OCI-LY7 (cell line): ENCODE results near the gene AOX1.

Source experiments
- CTCF ChIP-seq: fragments of 200-600 bp; sonication (generic); conservative IDR thresholded peaks from 2 replicates; pipeline ENCODE4 v1.5.1; 2014; ENCODE audit warnings: mild to moderate bottlenecking, antibody characterized with exemption, low read length, moderate library complexity, mixed read lengths
- EZH2phosphoT487 ChIP-seq: fragments of 200-600 bp; sonication (generic); IDR thresholded peaks from 2 replicates; pipeline ENCODE4 v1.6.1; 2018; ENCODE audit warnings: low read depth, borderline replicate concordance, mild to moderate bottlenecking, mixed run types, antibody characterized with exemption, low read length, moderate library complexity, mixed read lengths

- no peak for TF ChIP-seq CTCF
- no peak for TF ChIP-seq EZH2phosphoT487
Observed at GRCh38 chr2:200637901-200638300, 52.1 kb downstream of the AOX1 start.
